NT2/D1 (cell line): ENCODE data around the gene MYBPH.

Source experiments
- DNase-seq: peaks from one replicate; pipeline ENCODE4 v3.0.0-alpha.2; 2011; ENCODE audit warnings: low read depth, low spot score
- H3K27me3 ChIP-seq: 2 replicates; pipeline ENCODE4 v1.6.0; 2011; ENCODE audit warnings: mild to moderate bottlenecking; ENCODE audit not compliant: insufficient read length, insufficient read depth
- H3K36me3 ChIP-seq: 2 replicates; pipeline ENCODE4 v1.6.1; 2011; ENCODE audit warnings: mild to moderate bottlenecking, low read length, mixed read lengths; ENCODE audit not compliant: insufficient read depth, insufficient read length
- H3K4me1 ChIP-seq: 2 replicates; pipeline ENCODE4 v1.5.1; 2011; ENCODE audit not compliant: insufficient read depth, insufficient read length
- H3K4me3 ChIP-seq: 2 replicates; pipeline ENCODE4 v1.5.1; 2011; ENCODE audit warnings: low read depth; ENCODE audit not compliant: insufficient read length
- H3K9ac ChIP-seq: 2 replicates; pipeline ENCODE4 v1.6.0; 2011; ENCODE audit warnings: low read depth; ENCODE audit not compliant: insufficient read length
- H3K9me3 ChIP-seq: 2 replicates; pipeline ENCODE4 v1.5.1; 2011; ENCODE audit warnings: mild to moderate bottlenecking, low read length; ENCODE audit not compliant: insufficient read depth
- SUZ12 ChIP-seq: IDR thresholded peaks from 2 replicates; pipeline ENCODE4 v1.6.1; 2011; ENCODE audit not compliant: insufficient read length, insufficient read depth; ENCODE audit errors: extremely low read depth
- YY1 ChIP-seq: IDR thresholded peaks from 2 replicates; pipeline ENCODE4 v1.6.1; 2011; ENCODE audit not compliant: insufficient read length, insufficient read depth
- ZNF274 ChIP-seq: IDR thresholded peaks from 2 replicates; pipeline ENCODE4 v1.6.1; 2011; ENCODE audit warnings: mild to moderate bottlenecking, low read depth, low read length

The MYBPH gene

GRCh38 chr1:203124011-203124410, 51.6 kb downstream of the MYBPH start:
- Histone ChIP-seq H3K36me3 (peaks cover 5% of the 10 kb centered on the region), H3K27me3 (peaks cover 41% of the 10 kb centered on the region), H3K9ac (no peak overlapping the region), H3K4me3 (no peak overlapping the region), H3K9me3 (no peaks in the 10 kb centered on the region), H3K4me1 (peaks cover 28% of the 10 kb centered on the region)
- TF ChIP-seq YY1 (no peak), ZNF274 (no peak), SUZ12 (no peak)
- DNase-seq: no peak

- Histone ChIP-seq H3K4me3 (no peak overlapping the region), H3K9me3 (no peaks in the 10 kb centered on the region), H3K27me3 (peaks cover 43% of the 10 kb centered on the region), H3K36me3 (no peaks in the 10 kb centered on the region), H3K9ac (no peak overlapping the region), H3K4me1 (peaks cover 16% of the 10 kb centered on the region)
- DNase-seq: no peak
- no peak for TF ChIP-seq ZNF274
- no peak for TF ChIP-seq YY1
- no peak for TF ChIP-seq SUZ12
Measured at GRCh38 chr1:203122159-203122558, 53.5 kb downstream of the MYBPH start.

- Histone ChIP-seq H3K9me3 (no peaks in the 10 kb centered on the region), H3K36me3 (no peaks in the 10 kb centered on the region), H3K4me3 (no peak overlapping the region), H3K9ac (no peak overlapping the region), H3K4me1 (peaks cover 10% of the 10 kb centered on the region), H3K27me3 (peaks cover 50% of the 10 kb centered on the region)
- TF ChIP-seq YY1: no peak
- no peak for TF ChIP-seq SUZ12
- TF ChIP-seq ZNF274: no peak
- DNase-seq: no peak
Measured at GRCh38 chr1:203121186-203122015, 54.2 kb downstream of the MYBPH start.

- Histone ChIP-seq H3K9me3 (no peaks in the 10 kb centered on the region), H3K27me3 (peaks cover 52% of the 10 kb centered on the region), H3K4me3 (no peak overlapping the region), H3K36me3 (no peaks in the 10 kb centered on the region), H3K9ac (no peak overlapping the region), H3K4me1 (peaks cover 4% of the 10 kb centered on the region)
- no peak for DNase-seq
- no peak for TF ChIP-seq SUZ12
- no peak for TF ChIP-seq ZNF274
- no peak for TF ChIP-seq YY1
Measured at GRCh38 chr1:203120325-203121153, 55.1 kb downstream of the MYBPH start.
